Measurements from ENCODE around the gene NLGN2. TPM values are rescaled to one million over a fixed set of nuclear protein-coding genes. Genes with fewer than 3 reads are reported as not detected.

NLGN2 gene
- total and polyA plus RNA-seq, 2 donors (not counting 1 experiment from before 2014, with no cell fraction given): 0.52 to 3.4 TPM

DNA sequence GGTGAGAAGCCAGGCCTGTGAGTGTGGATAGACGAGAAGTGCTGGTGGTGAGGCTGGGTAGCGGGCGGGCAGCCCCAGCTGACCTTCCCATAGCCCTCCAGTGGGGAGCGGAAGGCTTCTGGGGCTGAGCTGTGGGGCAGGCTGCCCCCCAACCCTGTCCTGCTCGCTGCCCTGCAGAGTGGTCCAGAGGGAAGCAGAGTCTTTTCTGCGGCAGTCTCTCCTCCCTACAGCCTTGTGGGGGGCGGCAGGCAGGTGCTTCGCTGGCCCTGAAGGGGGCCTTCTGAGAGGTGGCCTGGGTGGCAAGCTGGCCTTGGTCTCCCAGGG, 3.7 kb downstream of the NLGN2 start:
- H3K9ac ChIP-seq (ENCODE audit: low read length): no peak overlapping the region
- no peaks in the 10 kb centered on the region for H3K36me3 ChIP-seq (replicated peaks in 1 of 2; ENCODE audit: control extremely low read depth in 1 of 2, control insufficient read depth in 1 of 2, extremely low read depth in 1 of 2, insufficient read depth in 2 of 2, low read length in 1 of 2)
- H3K4me1 ChIP-seq (ENCODE audit: control insufficient read depth in 2 of 2, insufficient read depth in 2 of 2, low read length in 2 of 2): peaks cover 0 to 5% of the 10 kb centered on the region in 2 donors
- H2AFZ ChIP-seq (ENCODE audit: insufficient read depth, low read depth, low read length, poor library complexity, severe bottlenecking): no peak overlapping the region
- no peaks in the 10 kb centered on the region for H4K20me1 ChIP-seq (ENCODE audit: control insufficient read depth, insufficient read depth, low read length, poor library complexity, severe bottlenecking)
- no peak overlapping the region for H3K4me3 ChIP-seq (ENCODE audit: control extremely low read depth in 1 of 5, extremely low read depth in 1 of 5, insufficient read depth in 1 of 5, low read depth in 2 of 5, low read length in 4 of 5)
- Mint-ChIP-seq H3K4me3 (no peak overlapping the region), H3K9me3 (ENCODE audit: insufficient read depth) (no peaks in the 10 kb centered on the region), H3K4me1 (peaks cover 4% of the 10 kb centered on the region), H3K27me3 (peaks cover 27% of the 10 kb centered on the region), H3K27ac (no peak overlapping the region)
- no peak for DNase-seq
- peaks cover 0 to 18% (median 0%) of the 10 kb centered on the region in 4 experiments for H3K27me3 ChIP-seq (replicated peaks in 1 of 4; ENCODE audit: control extremely low read depth in 1 of 4, control insufficient read depth in 3 of 4, insufficient read depth in 4 of 4, low read length in 3 of 4)
- H3K4me2 ChIP-seq (replicated peaks; ENCODE audit: low read depth, low read length, poor library complexity, severe bottlenecking): no peak overlapping the region
- CTCF ChIA-PET: no interaction called here
- no peaks in the 10 kb centered on the region for H3K9me3 ChIP-seq (ENCODE audit: control extremely low read depth in 1 of 3, control insufficient read depth in 2 of 3, insufficient read depth in 1 of 3, low read length in 2 of 3)
- intact Hi-C loops (cut with micrococcal nuclease): no loop called here
- POLR2A ChIA-PET: interaction anchor here (0.6 to 1.1 kb wide), 2 partner anchors 145 to 275 kb away, joined by 4 to 5 read pairs; no protein-coding TSS in a partner anchor
- 96% methylated on average over 5 of the region's 8 CpGs for WGBS (ENCODE audit: insufficient coverage)
- H3K27ac ChIP-seq (ENCODE audit: low read length in 2 of 2): no peak overlapping the region
- no peaks in the 10 kb centered on the region for H3K79me2 ChIP-seq (ENCODE audit: control insufficient read depth, insufficient read depth, low read length)
- TF ChIP-seq, protein P1, sequence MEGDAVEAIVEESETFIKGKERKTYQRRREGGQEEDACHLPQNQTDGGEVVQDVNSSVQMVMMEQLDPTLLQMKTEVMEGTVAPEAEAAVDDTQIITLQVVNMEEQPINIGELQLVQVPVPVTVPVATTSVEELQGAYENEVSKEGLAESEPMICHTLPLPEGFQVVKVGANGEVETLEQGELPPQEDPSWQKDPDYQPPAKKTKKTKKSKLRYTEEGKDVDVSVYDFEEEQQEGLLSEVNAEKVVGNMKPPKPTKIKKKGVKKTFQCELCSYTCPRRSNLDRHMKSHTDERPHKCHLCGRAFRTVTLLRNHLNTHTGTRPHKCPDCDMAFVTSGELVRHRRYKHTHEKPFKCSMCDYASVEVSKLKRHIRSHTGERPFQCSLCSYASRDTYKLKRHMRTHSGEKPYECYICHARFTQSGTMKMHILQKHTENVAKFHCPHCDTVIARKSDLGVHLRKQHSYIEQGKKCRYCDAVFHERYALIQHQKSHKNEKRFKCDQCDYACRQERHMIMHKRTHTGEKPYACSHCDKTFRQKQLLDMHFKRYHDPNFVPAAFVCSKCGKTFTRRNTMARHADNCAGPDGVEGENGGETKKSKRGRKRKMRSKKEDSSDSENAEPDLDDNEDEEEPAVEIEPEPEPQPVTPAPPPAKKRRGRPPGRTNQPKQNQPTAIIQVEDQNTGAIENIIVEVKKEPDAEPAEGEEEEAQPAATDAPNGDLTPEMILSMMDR (IDR thresholded peaks at IDR 0.05): no peak
- TF ChIP-seq EZH2 (IDR thresholded peaks at IDR 0.05; ENCODE audit: borderline replicate concordance, insufficient read depth, low read depth, low read length, poor library complexity, severe bottlenecking): no peak
- ATAC-seq (ENCODE audit: low read depth): no peak

DNA sequence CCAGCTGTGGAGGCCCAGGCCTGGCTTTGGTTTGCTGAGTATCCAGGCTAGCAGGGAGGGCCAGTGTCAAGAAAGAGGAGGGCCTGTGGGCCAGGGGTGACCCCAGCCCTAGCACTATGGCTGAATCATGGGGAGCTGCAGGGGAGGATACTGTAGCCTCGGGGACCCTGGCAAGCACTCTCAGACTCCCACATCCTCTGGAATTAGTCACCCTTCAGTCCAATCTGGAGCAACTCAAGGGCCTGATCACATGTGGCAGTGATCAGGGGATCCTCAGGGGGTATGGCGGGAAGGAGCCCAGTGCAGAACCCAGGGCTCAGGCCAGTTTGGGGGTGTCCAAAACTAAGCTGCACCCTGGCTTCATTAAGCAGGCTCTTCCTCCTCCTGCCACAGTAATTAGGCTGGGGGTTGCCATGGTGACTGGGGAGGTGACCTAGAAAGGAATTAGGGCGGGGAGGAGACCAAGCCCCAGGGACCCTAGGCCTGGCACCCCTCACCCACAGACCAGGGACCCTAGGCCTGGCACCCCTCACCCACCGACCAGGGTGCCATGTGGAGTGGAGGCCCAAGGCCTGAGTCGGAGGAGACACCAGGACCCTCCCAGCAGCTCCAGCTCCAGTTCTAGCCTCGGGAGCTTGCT, 5.8 kb downstream of the NLGN2 start:
- no peak overlapping the region for H3K4me3 ChIP-seq (ENCODE audit: control extremely low read depth in 1 of 5, extremely low read depth in 1 of 5, insufficient read depth in 1 of 5, low read depth in 2 of 5, low read length in 4 of 5)
- H2AFZ ChIP-seq (ENCODE audit: insufficient read depth, low read depth, low read length, poor library complexity, severe bottlenecking): no peak overlapping the region
- no peaks in the 10 kb centered on the region for H3K36me3 ChIP-seq (replicated peaks in 1 of 2; ENCODE audit: control extremely low read depth in 1 of 2, control insufficient read depth in 1 of 2, extremely low read depth in 1 of 2, insufficient read depth in 2 of 2, low read length in 1 of 2)
- Mint-ChIP-seq H3K27me3 (peaks cover 22% of the 10 kb centered on the region), H3K9me3 (ENCODE audit: insufficient read depth) (no peaks in the 10 kb centered on the region), H3K4me3 (no peak overlapping the region), H3K27ac (no peak overlapping the region), H3K4me1 (peaks cover 2% of the 10 kb centered on the region)
- H3K27ac ChIP-seq (ENCODE audit: low read length in 2 of 2): no peak overlapping the region
- DNase-seq (no peak), ATAC-seq (ENCODE audit: low read depth) (no peak)
- no peak for TF ChIP-seq EZH2 (IDR thresholded peaks at IDR 0.05; ENCODE audit: borderline replicate concordance, insufficient read depth, low read depth, low read length, poor library complexity, severe bottlenecking)
- TF ChIP-seq, protein P1 (IDR thresholded peaks at IDR 0.05): no peak
- ChIA-PET CTCF (no interaction called here), POLR2A (interaction anchor here (0.7 kb wide), 2 partner anchors 10 kb away, joined by 3 read pairs; no protein-coding TSS in a partner anchor)
- peaks cover 0 to 4% of the 10 kb centered on the region in 2 donors for H3K4me1 ChIP-seq (ENCODE audit: control insufficient read depth in 2 of 2, insufficient read depth in 2 of 2, low read length in 2 of 2)
- intact Hi-C loops (cut with micrococcal nuclease): no loop called here
- H4K20me1 ChIP-seq (ENCODE audit: control insufficient read depth, insufficient read depth, low read length, poor library complexity, severe bottlenecking): no peaks in the 10 kb centered on the region
- peaks cover 0 to 13% (median 0%) of the 10 kb centered on the region in 4 experiments for H3K27me3 ChIP-seq (replicated peaks in 1 of 4; ENCODE audit: control extremely low read depth in 1 of 4, control insufficient read depth in 3 of 4, insufficient read depth in 4 of 4, low read length in 3 of 4)
- WGBS (ENCODE audit: insufficient coverage): 80% methylated on average over 4 of the region's 6 CpGs
- H3K79me2 ChIP-seq (ENCODE audit: control insufficient read depth, insufficient read depth, low read length): no peaks in the 10 kb centered on the region
- H3K9ac ChIP-seq (ENCODE audit: low read length): no peak overlapping the region
- no peak overlapping the region for H3K4me2 ChIP-seq (replicated peaks; ENCODE audit: low read depth, low read length, poor library complexity, severe bottlenecking)
- H3K9me3 ChIP-seq (ENCODE audit: control extremely low read depth in 1 of 3, control insufficient read depth in 2 of 3, insufficient read depth in 1 of 3, low read length in 2 of 3): no peaks in the 10 kb centered on the region
